ENCODE results near the gene HSP90AB1.
A peak's percentile ranks its signal among the peaks of the same experiment; 100 is the strongest.

The HSP90AB1 gene

DNA sequence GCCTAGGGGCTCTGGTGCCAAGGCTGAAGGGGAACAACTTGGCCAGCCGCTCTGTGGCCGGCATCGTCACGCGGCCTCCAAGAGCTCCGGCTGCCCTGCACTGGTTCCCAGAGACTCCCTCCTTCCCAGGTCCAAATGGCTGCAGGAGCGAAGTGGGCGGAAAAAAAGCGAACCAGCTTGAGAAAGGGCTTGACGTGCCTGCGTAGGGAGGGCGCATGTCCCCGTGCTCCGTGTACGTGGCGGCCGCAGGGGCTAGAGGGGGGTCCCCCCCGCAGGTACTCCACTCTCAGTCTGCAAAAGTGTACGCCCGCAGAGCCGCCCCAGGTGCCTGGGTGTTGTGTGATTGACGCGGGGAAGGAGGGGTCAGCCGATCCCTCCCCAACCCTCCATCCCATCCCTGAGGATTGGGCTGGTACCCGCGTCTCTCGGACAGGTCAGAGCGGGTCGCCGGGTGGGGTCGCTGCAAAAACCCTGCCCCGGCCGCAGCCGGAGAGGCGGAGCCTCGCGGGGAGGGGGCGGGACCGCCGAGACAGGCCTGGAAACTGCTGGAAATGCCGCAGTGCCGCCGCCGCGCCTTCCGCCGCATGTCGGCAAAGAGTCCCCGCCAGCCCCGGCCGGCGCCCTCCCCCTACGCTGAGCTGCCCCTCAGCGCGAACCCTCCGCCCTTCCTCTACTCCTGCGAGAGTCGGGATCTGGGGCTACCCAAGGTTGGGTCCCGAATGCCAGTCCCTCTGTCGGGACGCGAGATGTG lies 814 bp upstream of the HSP90AB1 start:
- TF ChIP-seq CTCF (conservative IDR thresholded peaks at IDR 0.05; ENCODE audit: low read depth, low read length), result peak; percentile 24
- no peak for DNase-seq (ENCODE audit: low read depth)
- peak overlapping the region; percentile 100 for H3K4me3 ChIP-seq (ENCODE audit: low read length)

GRCh38 chr6:44247338-44248302 lies 719 bp downstream of the HSP90AB1 start:
- TF ChIP-seq CTCF (conservative IDR thresholded peaks at IDR 0.05; ENCODE audit: low read depth, low read length), result no peak
- DNase-seq (ENCODE audit: low read depth), result no peak
- peak overlapping the region; percentile 100 for H3K4me3 ChIP-seq (ENCODE audit: low read length)

DNA sequence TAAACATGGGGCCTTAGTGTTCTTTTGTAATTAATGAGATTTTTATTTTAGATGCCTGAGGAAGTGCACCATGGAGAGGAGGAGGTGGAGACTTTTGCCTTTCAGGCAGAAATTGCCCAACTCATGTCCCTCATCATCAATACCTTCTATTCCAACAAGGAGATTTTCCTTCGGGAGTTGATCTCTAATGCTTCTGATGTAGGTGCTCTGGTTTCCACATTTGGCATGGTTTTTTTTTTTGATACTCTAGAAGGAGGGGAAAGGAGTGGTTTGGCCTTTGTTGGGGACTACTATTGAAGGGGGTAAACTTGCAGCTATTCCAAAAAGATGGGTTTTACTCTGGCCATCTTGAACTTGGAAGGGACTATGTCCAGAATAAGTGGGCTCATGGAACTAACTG lies 1.7 kb downstream of the HSP90AB1 start:
- H3K4me3 ChIP-seq (ENCODE audit: low read length), result peak overlapping the region; percentile 100
- DNase-seq (ENCODE audit: low read depth), result no peak
- no peak for TF ChIP-seq CTCF (conservative IDR thresholded peaks at IDR 0.05; ENCODE audit: low read depth, low read length)

DNA sequence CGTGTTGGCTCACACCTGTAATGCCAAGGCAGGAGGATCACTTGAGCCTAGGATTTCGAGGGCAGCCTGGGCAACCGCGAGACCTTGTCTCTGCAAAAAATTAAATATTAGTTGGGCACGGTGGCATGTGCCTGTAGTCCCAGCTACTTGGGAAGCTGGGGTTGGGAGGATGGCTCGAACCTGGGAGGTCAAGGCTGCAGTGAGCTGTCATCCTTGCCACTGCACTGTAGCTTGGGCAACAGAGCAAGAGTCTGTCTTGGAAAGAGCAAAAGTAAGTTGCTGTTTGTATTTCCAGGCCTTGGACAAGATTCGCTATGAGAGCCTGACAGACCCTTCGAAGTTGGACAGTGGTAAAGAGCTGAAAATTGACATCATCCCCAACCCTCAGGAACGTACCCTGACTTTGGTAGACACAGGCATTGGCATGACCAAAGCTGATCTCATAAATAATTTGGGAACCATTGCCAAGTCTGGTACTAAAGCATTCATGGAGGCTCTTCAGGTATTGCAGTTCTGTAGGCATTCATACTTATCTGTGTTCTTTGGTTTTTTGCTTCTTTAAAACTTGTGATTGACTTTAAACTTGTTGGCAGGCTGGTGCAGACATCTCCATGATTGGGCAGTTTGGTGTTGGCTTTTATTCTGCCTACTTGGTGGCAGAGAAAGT lies 2.3 kb downstream of the HSP90AB1 start:
- DNase-seq (ENCODE audit: low read depth), result no peak
- H3K4me3 ChIP-seq (ENCODE audit: low read length), result peak overlapping the region; percentile 100
- TF ChIP-seq CTCF (conservative IDR thresholded peaks at IDR 0.05; ENCODE audit: low read depth, low read length), result no peak

DNA sequence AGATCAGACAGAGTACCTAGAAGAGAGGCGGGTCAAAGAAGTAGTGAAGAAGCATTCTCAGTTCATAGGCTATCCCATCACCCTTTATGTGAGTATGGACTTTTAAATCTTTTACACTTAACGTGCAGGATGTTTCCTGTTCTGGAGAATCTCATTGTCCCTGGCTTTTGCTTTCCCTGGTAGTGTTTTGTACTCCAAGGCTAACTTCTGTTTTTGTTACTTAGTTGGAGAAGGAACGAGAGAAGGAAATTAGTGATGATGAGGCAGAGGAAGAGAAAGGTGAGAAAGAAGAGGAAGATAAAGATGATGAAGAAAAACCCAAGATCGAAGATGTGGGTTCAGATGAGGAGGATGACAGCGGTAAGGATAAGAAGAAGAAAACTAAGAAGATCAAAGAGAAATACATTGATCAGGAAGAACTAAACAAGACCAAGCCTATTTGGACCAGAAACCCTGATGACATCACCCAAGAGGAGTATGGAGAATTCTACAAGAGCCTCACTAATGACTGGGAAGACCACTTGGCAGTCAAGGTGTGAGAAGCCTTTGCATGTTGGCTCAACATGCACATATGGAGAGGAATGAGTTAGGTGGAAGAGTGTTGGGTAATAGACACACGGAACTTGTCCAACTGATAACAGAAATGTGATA lies 3.3 kb downstream of the HSP90AB1 start:
- TF ChIP-seq CTCF (conservative IDR thresholded peaks at IDR 0.05; ENCODE audit: low read depth, low read length), result no peak
- H3K4me3 ChIP-seq (ENCODE audit: low read length), result peak overlapping the region; percentile 100
- no peak for DNase-seq (ENCODE audit: low read depth)

- TF ChIP-seq CTCF (conservative IDR thresholded peaks at IDR 0.05; ENCODE audit: low read depth, low read length), result no peak
- H3K4me3 ChIP-seq (ENCODE audit: low read length), result no peak overlapping the region
- no peak for DNase-seq (ENCODE audit: low read depth)
These were observed 3.8 kb downstream of the HSP90AB1 start for GRCh38 chr6:44250718-44251123.

Measured in retinal pigment epithelial cell (primary cell).